ENCODE measurements around the gene TBC1D4.

Gene TBC1D4

DNA sequence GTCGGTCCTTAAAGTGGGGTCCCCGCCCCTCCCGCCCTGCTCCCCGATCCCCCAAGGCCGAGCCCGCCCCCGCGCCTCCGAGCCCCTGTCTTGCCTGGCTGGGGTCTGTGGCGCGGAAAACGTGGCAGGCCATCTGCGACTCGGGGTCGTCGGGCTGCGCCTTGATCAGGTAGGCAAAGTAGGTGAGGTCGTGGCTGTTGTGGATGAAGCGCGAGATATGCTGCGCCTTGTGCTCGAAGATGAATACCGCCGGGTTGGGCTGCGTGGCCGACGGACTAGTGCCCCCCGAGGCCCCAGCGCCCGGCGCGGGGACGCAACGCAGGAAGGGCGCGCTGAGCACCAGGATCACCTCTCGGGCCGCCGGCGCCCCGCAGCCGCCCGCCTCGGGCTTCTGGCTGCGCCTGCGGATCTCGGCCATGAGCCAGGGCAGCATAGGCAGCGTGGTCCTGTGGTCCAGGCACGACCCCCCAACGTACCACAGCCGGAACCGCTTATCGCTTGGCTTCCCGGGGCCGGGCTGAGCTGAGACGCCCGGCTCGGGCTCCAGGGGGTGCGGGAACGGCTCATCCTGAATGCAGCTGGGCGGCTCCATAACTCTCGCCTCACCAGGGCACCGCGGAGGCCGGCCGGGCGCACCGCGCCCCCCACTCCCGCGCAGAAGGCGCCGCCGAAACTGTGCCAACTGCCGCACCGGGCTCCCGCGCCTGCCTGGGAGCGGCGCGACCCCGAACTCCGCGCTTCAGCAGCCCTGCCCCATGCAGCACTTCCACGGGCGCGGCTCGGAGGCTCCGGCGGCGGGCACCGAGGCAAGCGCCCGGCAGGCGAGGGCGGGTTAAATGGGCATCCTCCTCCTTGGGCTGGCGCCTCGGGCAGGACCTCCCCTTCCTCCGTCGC lies 546 bp downstream of the TBC1D4 start:
- H3K4me3 ChIP-seq = peak overlapping the region; percentile 99
- peak overlapping the region; percentile 75 for H3K9ac ChIP-seq (ENCODE audit: insufficient read length)
- no peaks in the 10 kb centered on the region for H3K9me3 ChIP-seq (ENCODE audit: low read depth, low read length)
- H3K36me3 ChIP-seq (ENCODE audit: insufficient read depth, low read length) = no peaks in the 10 kb centered on the region
- H3K27ac ChIP-seq = no peak overlapping the region
- no peak for DNase-seq (ENCODE audit: low read depth, low spot score)
- TF ChIP-seq FOXP2 (optimal IDR thresholded peaks at IDR 0.05; ENCODE audit: control extremely low read depth, extremely low read length, insufficient read depth) = no peak
- no peak for TF ChIP-seq EZH2 (IDR thresholded peaks at IDR 0.05)
- no peak for TF ChIP-seq POLR2AphosphoS5 (IDR thresholded peaks at IDR 0.05; ENCODE audit: borderline replicate concordance, low read depth, low read length)

DNA sequence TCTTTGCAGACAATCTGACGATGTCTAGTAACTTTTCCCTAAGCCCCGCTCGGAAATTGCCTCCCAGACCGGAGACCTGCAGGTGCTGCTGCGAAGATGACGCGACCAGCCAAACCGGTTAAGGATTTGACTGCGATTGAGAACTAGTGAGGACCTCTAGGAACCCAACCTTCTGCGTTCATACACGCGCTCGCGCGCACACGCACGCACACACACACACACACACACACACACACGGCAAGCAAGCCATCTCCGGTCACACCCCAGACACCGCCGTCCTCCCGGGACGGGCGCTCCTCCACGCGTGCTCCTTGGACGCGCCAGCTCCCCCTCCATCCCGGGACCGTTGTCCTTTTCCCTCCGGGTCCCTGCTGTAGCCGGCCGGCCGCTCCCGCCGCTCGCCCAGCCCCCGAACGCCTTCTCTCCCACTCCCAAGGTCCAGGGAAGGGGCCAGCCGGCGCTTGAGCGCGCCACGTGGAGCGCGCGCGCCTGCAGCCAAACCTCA lies 1.2 kb downstream of the TBC1D4 start:
- H3K36me3 ChIP-seq (ENCODE audit: insufficient read depth, low read length) = no peaks in the 10 kb centered on the region
- H3K4me3 ChIP-seq = peak overlapping the region; percentile 99
- DNase-seq (ENCODE audit: low read depth, low spot score) = no peak
- H3K27ac ChIP-seq = no peak overlapping the region
- H3K9me3 ChIP-seq (ENCODE audit: low read depth, low read length) = no peaks in the 10 kb centered on the region
- peak overlapping the region; percentile 75 for H3K9ac ChIP-seq (ENCODE audit: insufficient read length)
- TF ChIP-seq POLR2AphosphoS5 (IDR thresholded peaks at IDR 0.05; ENCODE audit: borderline replicate concordance, low read depth, low read length) (no peak; the same call in 1 of the 2 replicates), EZH2 (IDR thresholded peaks at IDR 0.05) (no peak), FOXP2 (optimal IDR thresholded peaks at IDR 0.05; ENCODE audit: control extremely low read depth, extremely low read length, insufficient read depth) (no peak)

- H3K27ac ChIP-seq = no peak overlapping the region
- peak overlapping the region; percentile 99 for H3K4me3 ChIP-seq
- no peak for TF ChIP-seq FOXP2 (optimal IDR thresholded peaks at IDR 0.05; ENCODE audit: control extremely low read depth, extremely low read length, insufficient read depth)
- no peak for TF ChIP-seq EZH2 (IDR thresholded peaks at IDR 0.05)
- TF ChIP-seq POLR2AphosphoS5 (IDR thresholded peaks at IDR 0.05; ENCODE audit: borderline replicate concordance, low read depth, low read length) = no peak
- H3K9ac ChIP-seq (ENCODE audit: insufficient read length) = no peak overlapping the region
- no peak for DNase-seq (ENCODE audit: low read depth, low spot score)
- H3K36me3 ChIP-seq (ENCODE audit: insufficient read depth, low read length) = no peaks in the 10 kb centered on the region
- no peaks in the 10 kb centered on the region for H3K9me3 ChIP-seq (ENCODE audit: low read depth, low read length)
These were observed 2.7 kb downstream of the TBC1D4 start for GRCh38 chr13:75479102-75479740.

GRCh38 chr13:75478659-75479058 lies 3.3 kb downstream of the TBC1D4 start:
- no peak for TF ChIP-seq EZH2 (IDR thresholded peaks at IDR 0.05)
- no peak for TF ChIP-seq FOXP2 (optimal IDR thresholded peaks at IDR 0.05; ENCODE audit: control extremely low read depth, extremely low read length, insufficient read depth)
- TF ChIP-seq POLR2AphosphoS5 (IDR thresholded peaks at IDR 0.05; ENCODE audit: borderline replicate concordance, low read depth, low read length) = no peak
- H3K27ac ChIP-seq = no peak overlapping the region
- no peak for DNase-seq (ENCODE audit: low read depth, low spot score)
- H3K36me3 ChIP-seq (ENCODE audit: insufficient read depth, low read length) = no peaks in the 10 kb centered on the region
- H3K9me3 ChIP-seq (ENCODE audit: low read depth, low read length) = no peaks in the 10 kb centered on the region
- H3K4me3 ChIP-seq = no peak overlapping the region
- H3K9ac ChIP-seq (ENCODE audit: insufficient read length) = no peak overlapping the region

- H3K4me3 ChIP-seq = no peak overlapping the region
These were observed 7.0 kb downstream of the TBC1D4 start for GRCh38 chr13:75474956-75475355.

GRCh38 chr13:75473468-75473867 lies 8.5 kb downstream of the TBC1D4 start:
- no peak for TF ChIP-seq POLR2AphosphoS5 (IDR thresholded peaks at IDR 0.05; ENCODE audit: borderline replicate concordance, low read depth, low read length)
- TF ChIP-seq FOXP2 (optimal IDR thresholded peaks at IDR 0.05; ENCODE audit: control extremely low read depth, extremely low read length, insufficient read depth) = no peak
- TF ChIP-seq EZH2 (IDR thresholded peaks at IDR 0.05) = no peak

More at GRCh38 chr13:75474956-75475355, 7.0 kb downstream of the TBC1D4 start:
- Histone ChIP-seq H3K9me3 (ENCODE audit: low read depth, low read length) (no peaks in the 10 kb centered on the region), H3K9ac (ENCODE audit: insufficient read length) (no peak overlapping the region), H3K36me3 (ENCODE audit: insufficient read depth, low read length) (no peaks in the 10 kb centered on the region), H3K27ac (no peak overlapping the region)
- DNase-seq (ENCODE audit: low read depth, low spot score) = no peak
- TF ChIP-seq POLR2AphosphoS5 (IDR thresholded peaks at IDR 0.05; ENCODE audit: borderline replicate concordance, low read depth, low read length) = no peak
- TF ChIP-seq EZH2 (IDR thresholded peaks at IDR 0.05) = no peak
- TF ChIP-seq FOXP2 (optimal IDR thresholded peaks at IDR 0.05; ENCODE audit: control extremely low read depth, extremely low read length, insufficient read depth) = no peak

GRCh38 chr13:75470676-75471075 lies 11.3 kb downstream of the TBC1D4 start:
- DNase-seq (ENCODE audit: low read depth, low spot score) = no peak
- TF ChIP-seq POLR2AphosphoS5 (IDR thresholded peaks at IDR 0.05; ENCODE audit: borderline replicate concordance, low read depth, low read length) (no peak), FOXP2 (optimal IDR thresholded peaks at IDR 0.05; ENCODE audit: control extremely low read depth, extremely low read length, insufficient read depth) (no peak), EZH2 (IDR thresholded peaks at IDR 0.05) (no peak)
- Histone ChIP-seq H3K27ac (no peak overlapping the region), H3K4me3 (no peak overlapping the region), H3K9ac (ENCODE audit: insufficient read length) (no peak overlapping the region), H3K36me3 (ENCODE audit: insufficient read depth, low read length) (no peaks in the 10 kb centered on the region), H3K9me3 (ENCODE audit: low read depth, low read length) (no peaks in the 10 kb centered on the region)

More at GRCh38 chr13:75473468-75473867, 8.5 kb downstream of the TBC1D4 start:
- H3K27ac ChIP-seq = no peak overlapping the region
- no peaks in the 10 kb centered on the region for H3K36me3 ChIP-seq (ENCODE audit: insufficient read depth, low read length)
- no peaks in the 10 kb centered on the region for H3K9me3 ChIP-seq (ENCODE audit: low read depth, low read length)
- H3K9ac ChIP-seq (ENCODE audit: insufficient read length) = no peak overlapping the region
- no peak overlapping the region for H3K4me3 ChIP-seq
- DNase-seq (ENCODE audit: low read depth, low spot score) = no peak

DNA sequence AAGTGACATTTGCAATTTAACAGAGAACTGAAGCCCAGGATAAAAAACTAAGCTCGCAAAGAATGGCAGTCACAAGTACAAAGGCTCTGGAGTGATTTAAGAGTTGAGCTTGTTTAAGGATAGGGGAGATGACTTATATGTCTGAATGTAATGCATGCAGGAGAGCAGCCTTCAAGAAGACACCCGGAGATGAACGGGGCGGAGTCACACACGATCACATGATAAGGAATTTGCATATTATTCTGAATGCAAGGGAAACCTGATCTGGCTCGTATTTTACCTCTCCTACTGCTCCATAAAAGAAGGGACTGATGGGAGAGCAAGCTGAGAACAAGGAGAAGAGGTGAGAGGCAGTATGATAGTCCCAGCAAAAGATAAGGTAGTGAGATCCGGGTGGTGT lies 12.9 kb downstream of the TBC1D4 start:
- H3K4me3 ChIP-seq = no peak overlapping the region
- H3K9ac ChIP-seq (ENCODE audit: insufficient read length) = no peak overlapping the region
- no peak for DNase-seq (ENCODE audit: low read depth, low spot score)
- H3K36me3 ChIP-seq (ENCODE audit: insufficient read depth, low read length) = peaks cover 4% of the 10 kb centered on the region; the same call in 1 of the 2 replicates
- no peaks in the 10 kb centered on the region; the same call in 1 of the 2 replicates for H3K9me3 ChIP-seq (ENCODE audit: low read depth, low read length)
- no peak overlapping the region for H3K27ac ChIP-seq
- TF ChIP-seq POLR2AphosphoS5 (IDR thresholded peaks at IDR 0.05; ENCODE audit: borderline replicate concordance, low read depth, low read length) (no peak), FOXP2 (optimal IDR thresholded peaks at IDR 0.05; ENCODE audit: control extremely low read depth, extremely low read length, insufficient read depth) (no peak), EZH2 (IDR thresholded peaks at IDR 0.05) (no peak)

Data from SK-N-MC (cell line).